Activated CD4-positive, alpha-beta T cell treated with anti-CD3 and anti-CD28 coated beads, Interleukin-2, Interleukin-4, amounts not matched to agents 100 ng/mL and 50 ng/mL, durations not matched to agents 16 hours and 8 hours (primary cell): Measurements from ENCODE around the gene HGS.

Source experiments
- DNase-seq: peaks from one replicate; pipeline ENCODE4 v3.0.0-alpha.2; 2020; ENCODE audit warnings: low spot score

Gene HGS

GRCh38 chr17:81655378-81656117, 28.3 kb upstream of the HGS start:
- no peak for DNase-seq

GRCh38 chr17:81656118-81656743, 27.6 kb upstream of the HGS start, which contains the start of gene PDE6G:
PDE6G (minus strand) TSS chr17:81656542; CDS start chr17:81653305, 3,237 bp downstream.
- DNase-seq: no peak

- no peak for DNase-seq
These were observed 27.0 kb upstream of the HGS start for GRCh38 chr17:81656835-81657234.

- no peak for DNase-seq
These were observed 24.8 kb upstream of the HGS start for GRCh38 chr17:81659038-81659437.

GRCh38 chr17:81660441-81660840, 23.4 kb upstream of the HGS start:
- DNase-seq: no peak

- no peak for DNase-seq
These were observed 21.8 kb upstream of the HGS start for GRCh38 chr17:81662002-81662401.

- DNase-seq: no peak
These were observed 19.8 kb upstream of the HGS start for GRCh38 chr17:81664051-81664470.

GRCh38 chr17:81665205-81666091, 18.4 kb upstream of the HGS start:
- DNase-seq: peak; percentile 67

GRCh38 chr17:81666092-81666341, 17.8 kb upstream of the HGS start:
- peak; percentile 22 for DNase-seq

GRCh38 chr17:81666342-81667191, 17.2 kb upstream of the HGS start, which contains the start of the genes CCDC137 and OXLD1:
CCDC137 (plus strand) TSS chr17:81666737; CDS start chr17:81666767, 30 bp downstream.
OXLD1 (minus strand) TSS chr17:81666605; CDS start chr17:81666577, 28 bp downstream.
- DNase-seq: peak; percentile 97

- DNase-seq: no peak
These were observed 16.1 kb upstream of the HGS start for GRCh38 chr17:81667754-81668153.

GRCh38 chr17:81672504-81672903, 11.3 kb upstream of the HGS start:
- DNase-seq: no peak

- no peak for DNase-seq
These were observed 10.9 kb upstream of the HGS start for GRCh38 chr17:81672954-81673353.

- DNase-seq: no peak
These were observed 10.1 kb upstream of the HGS start for GRCh38 chr17:81673561-81674258.

GRCh38 chr17:81675515-81676221, 8.1 kb upstream of the HGS start:
- DNase-seq: peak; percentile 40

- no peak for DNase-seq
These were observed 6.9 kb upstream of the HGS start for GRCh38 chr17:81676906-81677305.

GRCh38 chr17:81680150-81680549, 3.7 kb upstream of the HGS start:
- no peak for DNase-seq

- no peak for DNase-seq
These were observed 2.1 kb upstream of the HGS start for GRCh38 chr17:81681672-81682071.

- DNase-seq: no peak
These were observed 1.1 kb upstream of the HGS start for GRCh38 chr17:81682565-81683207.

- DNase-seq: no peak
These were observed 615 bp upstream of the HGS start for GRCh38 chr17:81683208-81683583.
